B cell (primary cell): ENCODE results near the gene CDADC1. TPM values are rescaled to one million over a fixed set of nuclear protein-coding genes. Genes with fewer than 3 reads are reported as not detected.
"Not testable (repeated sequence)": the region's sequence is repeated elsewhere in the genome, so short reads cannot be mapped to it uniquely, and the experiment has no call there.

ENCODE experiments used
- ATAC-seq: fragments of 200-7000 bp; cut with Tn5 transposase; one replicate; pipeline ENCODE4 v1.10.0; 2021; ENCODE audit warnings: low read depth, mild to moderate bottlenecking, moderate number of reproducible peaks, moderate library complexity
- CTCF ChIA-PET: fragments of 350-600 bp; sonication (Branson Sonifier 250); formaldehyde crosslinking; loops from one replicate; lab custom pipeline; 2021; ENCODE audit warnings: antibody characterized with exemption, inconsistent platforms; lab: Charles Lee
- POLR2A ChIA-PET: fragments of 350-600 bp; sonication (Branson Sonifier 250); formaldehyde crosslinking; loops from one replicate; lab custom pipeline; 2021; ENCODE audit warnings: antibody characterized with exemption; lab: Charles Lee
- DNase-seq: peaks from one replicate; pipeline ENCODE4 v3.0.0; 2013
- H2AFZ ChIP-seq: 2 replicates; pipeline ENCODE4 v1.6.1; 2012; ENCODE audit warnings: mild to moderate bottlenecking, low read depth, low read length; ENCODE audit not compliant: insufficient read depth, poor library complexity, severe bottlenecking
- H3K27ac ChIP-seq, 2 donors: 1 replicate in 1 of 2; 2 replicates in 1 of 2; pipeline ENCODE4 v1.5.1; 2012 to 2013; ENCODE audit warnings: low read length in 2 of 2, mild to moderate bottlenecking in 2 of 2, moderate library complexity in 1 of 2
- H3K27me3 ChIP-seq, 4 experiments: fragments of 200-600 bp in 1 of 4; sonication (generic) in 1 of 4; replicated peaks in 1 of 4; 1 replicate in 2 of 4; 2 replicates in 2 of 4; pipeline versions ENCODE4 v1.6.1 to v1.7.0; 2013 to 2016; ENCODE audit warnings: low read length in 3 of 4, mild to moderate bottlenecking in 2 of 4, mixed read lengths in 1 of 4, moderate library complexity in 1 of 4; ENCODE audit not compliant: insufficient read depth in 4 of 4, control insufficient read depth in 3 of 4; ENCODE audit errors: control extremely low read depth in 1 of 4
- H3K36me3 ChIP-seq, 2 experiments: replicated peaks in 1 of 2; 1 replicate in 1 of 2; 2 replicates in 1 of 2; pipeline versions ENCODE4 v1.6.1 to v1.7.1; 2013; ENCODE audit warnings: low read length in 1 of 2; ENCODE audit not compliant: insufficient read depth in 2 of 2, control insufficient read depth in 1 of 2; ENCODE audit errors: control extremely low read depth in 1 of 2, extremely low read depth in 1 of 2
- H3K4me1 ChIP-seq, 2 donors: fragments of 200-600 bp in 1 of 2; sonication (generic) in 1 of 2; 1 replicate in 1 of 2; 2 replicates in 1 of 2; pipeline versions ENCODE4 v1.5.1 to v1.6.1; 2013 to 2017; ENCODE audit warnings: low read length in 2 of 2; ENCODE audit not compliant: control insufficient read depth in 2 of 2, insufficient read depth in 2 of 2
- H3K4me2 ChIP-seq: replicated peaks from 2 replicates; pipeline ENCODE3; 2012; ENCODE audit warnings: mild to moderate bottlenecking, low read depth, low read length; ENCODE audit not compliant: poor library complexity, severe bottlenecking
- H3K4me3 ChIP-seq, 5 experiments: fragments of 200-600 bp in 1 of 5; sonication (generic) in 1 of 5; 1 replicate in 3 of 5; 2 replicates in 2 of 5; pipeline versions ENCODE4 v1.5.1 to v1.7.0; 2011 to 2016; ENCODE audit warnings: low read length in 4 of 5, mild to moderate bottlenecking in 4 of 5, low read depth in 2 of 5, control low read depth in 1 of 5, moderate library complexity in 1 of 5; ENCODE audit not compliant: insufficient read depth in 1 of 5; ENCODE audit errors: control extremely low read depth in 1 of 5, extremely low read depth in 1 of 5
- H3K79me2 ChIP-seq: fragments of 200-600 bp; sonication (generic); one replicate; pipeline ENCODE4 v1.6.0; 2016; ENCODE audit warnings: low read length; ENCODE audit not compliant: control insufficient read depth, insufficient read depth
- H3K9ac ChIP-seq: fragments of 200-600 bp; sonication (generic); 2 replicates; pipeline ENCODE4 v1.6.1; 2017; ENCODE audit warnings: mild to moderate bottlenecking, low read length, moderate library complexity
- H3K9me3 ChIP-seq, 3 donors: one replicate each; pipeline versions ENCODE4 v1.6.1 to v1.7.1; 2013; ENCODE audit warnings: low read length in 2 of 3; ENCODE audit not compliant: control insufficient read depth in 2 of 3, insufficient read depth in 1 of 3; ENCODE audit errors: control extremely low read depth in 1 of 3
- H4K20me1 ChIP-seq: 2 replicates; pipeline ENCODE4 v1.6.0; 2012; ENCODE audit warnings: mild to moderate bottlenecking, low read length; ENCODE audit not compliant: insufficient read depth, control insufficient read depth, poor library complexity, severe bottlenecking
- H3K27ac Mint-ChIP-seq: one replicate; pipeline ENCODE4 v1.8.0; 2021; ENCODE audit warnings: mixed read lengths
- H3K27me3 Mint-ChIP-seq: one replicate; pipeline ENCODE4 v1.8.0; 2021; ENCODE audit warnings: mixed read lengths
- H3K4me1 Mint-ChIP-seq: one replicate; pipeline ENCODE4 v1.8.0; 2021; ENCODE audit warnings: mixed read lengths
- H3K4me3 Mint-ChIP-seq: one replicate; pipeline ENCODE4 v1.8.0; 2021; ENCODE audit warnings: mixed read lengths
- H3K9me3 Mint-ChIP-seq: one replicate; pipeline ENCODE4 v1.8.0; 2022; ENCODE audit warnings: mixed read lengths; ENCODE audit not compliant: insufficient read depth
- EZH2 ChIP-seq: IDR thresholded peaks from 2 replicates; pipeline ENCODE4 v1.6.1; 2012; ENCODE audit warnings: borderline replicate concordance, low read depth, mild to moderate bottlenecking, moderate library complexity, low read length; ENCODE audit not compliant: insufficient read depth, poor library complexity, severe bottlenecking
- WGBS: methylation state at CpG from one replicate; pipeline ENCODE4 v1.1.5; 2013; ENCODE audit warnings: missing lambda C conversion rate; ENCODE audit not compliant: insufficient coverage; 5-methylcytosine and 5-hydroxymethylcytosine counted together
- intact Hi-C: fragments of 100-400 bp; cut with micrococcal nuclease; formaldehyde crosslinking; loops from one replicate; pipeline ENCODE4 v1.10.0; 2022
- polyA plus RNA-seq: library from polyadenylated mRNA; depleted of rRNA; stranded (reverse); fragments of >200 nt; gene quantifications from 2 replicates; pipeline ENCODE4 v1.2.3, GENCODE V29; 2012
- total RNA-seq, 2 donors: library from RNA; stranded (reverse); fragments of 120-200 nt in 1 of 2; gene quantifications; 1 replicate in 1 of 2; 2 replicates in 1 of 2; pipeline versions ENCODE4 v1.2.3 to v1.2.4, GENCODE V29; 2013 to 2022
- TF ChIP-seq, protein P1 (sequence below): fragments of 200-600 bp; IDR thresholded peaks from one replicate; pipeline ENCODE4 v1.8.0; 2022; ENCODE audit warnings: antibody characterized with exemption, mild to moderate bottlenecking

The CDADC1 gene
- total and polyA plus RNA-seq, 2 donors (not counting 1 experiment from before 2014, with no cell fraction given): 3.0 to 14.5 TPM

DNA sequence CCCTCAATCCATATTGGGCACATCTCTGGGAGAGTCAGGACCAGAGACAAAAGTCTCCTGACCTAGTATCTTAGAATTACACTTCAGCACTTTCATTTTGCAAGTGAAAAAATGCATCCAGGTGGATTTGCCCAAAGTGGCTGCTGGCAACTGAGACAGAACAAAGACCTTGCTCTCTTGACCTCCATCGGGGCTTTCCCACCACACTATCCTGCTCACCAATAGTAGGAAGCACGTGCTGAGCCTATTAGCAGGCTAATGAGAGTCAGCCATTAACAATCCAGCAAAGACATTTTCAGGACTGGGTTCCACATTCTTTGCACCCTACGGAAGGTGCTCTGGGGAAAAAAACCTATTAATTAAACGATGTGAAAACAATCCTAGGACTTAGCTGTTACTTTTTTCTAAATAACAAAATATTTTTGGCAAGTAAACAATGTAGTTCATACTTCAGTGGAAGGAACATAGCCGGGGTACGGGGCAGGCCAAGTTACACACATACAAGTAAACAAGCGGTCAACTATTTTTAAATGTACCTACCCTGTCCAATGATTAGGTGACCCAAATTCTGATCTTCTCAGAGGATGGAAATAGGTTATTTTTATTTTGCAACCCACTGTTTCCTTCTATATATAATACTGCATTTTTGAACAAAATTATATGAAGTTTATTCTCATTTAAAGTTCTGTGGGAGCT lies 78.6 kb downstream of the CDADC1 start:
- Histone ChIP-seq H2AFZ (no peak overlapping the region), H3K4me1 (no peaks in the 10 kb centered on the region), H3K36me3 (no peaks in the 10 kb centered on the region), H3K27me3 (no peaks in the 10 kb centered on the region), H3K4me3 (no peak overlapping the region), H4K20me1 (no peaks in the 10 kb centered on the region), H3K27ac (no peak overlapping the region), H3K9me3 (no peaks in the 10 kb centered on the region), H3K79me2 (no peaks in the 10 kb centered on the region), H3K4me2 (no peak overlapping the region), H3K9ac (no peak overlapping the region)
- no peak for DNase-seq
- Mint-ChIP-seq H3K4me1 (peaks cover 3% of the 10 kb centered on the region), H3K27me3 (no peaks in the 10 kb centered on the region), H3K9me3 (no peaks in the 10 kb centered on the region), H3K27ac (no peak overlapping the region), H3K4me3 (no peak overlapping the region)
- 90% methylated on average over 2 of the region's 7 CpGs for WGBS
- ChIA-PET POLR2A (no interaction called here), CTCF (no interaction called here)
- intact Hi-C loops: no loop called here
- ATAC-seq: no peak
- no peak for TF ChIP-seq EZH2
- TF ChIP-seq, protein P1, sequence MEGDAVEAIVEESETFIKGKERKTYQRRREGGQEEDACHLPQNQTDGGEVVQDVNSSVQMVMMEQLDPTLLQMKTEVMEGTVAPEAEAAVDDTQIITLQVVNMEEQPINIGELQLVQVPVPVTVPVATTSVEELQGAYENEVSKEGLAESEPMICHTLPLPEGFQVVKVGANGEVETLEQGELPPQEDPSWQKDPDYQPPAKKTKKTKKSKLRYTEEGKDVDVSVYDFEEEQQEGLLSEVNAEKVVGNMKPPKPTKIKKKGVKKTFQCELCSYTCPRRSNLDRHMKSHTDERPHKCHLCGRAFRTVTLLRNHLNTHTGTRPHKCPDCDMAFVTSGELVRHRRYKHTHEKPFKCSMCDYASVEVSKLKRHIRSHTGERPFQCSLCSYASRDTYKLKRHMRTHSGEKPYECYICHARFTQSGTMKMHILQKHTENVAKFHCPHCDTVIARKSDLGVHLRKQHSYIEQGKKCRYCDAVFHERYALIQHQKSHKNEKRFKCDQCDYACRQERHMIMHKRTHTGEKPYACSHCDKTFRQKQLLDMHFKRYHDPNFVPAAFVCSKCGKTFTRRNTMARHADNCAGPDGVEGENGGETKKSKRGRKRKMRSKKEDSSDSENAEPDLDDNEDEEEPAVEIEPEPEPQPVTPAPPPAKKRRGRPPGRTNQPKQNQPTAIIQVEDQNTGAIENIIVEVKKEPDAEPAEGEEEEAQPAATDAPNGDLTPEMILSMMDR: no peak

DNA sequence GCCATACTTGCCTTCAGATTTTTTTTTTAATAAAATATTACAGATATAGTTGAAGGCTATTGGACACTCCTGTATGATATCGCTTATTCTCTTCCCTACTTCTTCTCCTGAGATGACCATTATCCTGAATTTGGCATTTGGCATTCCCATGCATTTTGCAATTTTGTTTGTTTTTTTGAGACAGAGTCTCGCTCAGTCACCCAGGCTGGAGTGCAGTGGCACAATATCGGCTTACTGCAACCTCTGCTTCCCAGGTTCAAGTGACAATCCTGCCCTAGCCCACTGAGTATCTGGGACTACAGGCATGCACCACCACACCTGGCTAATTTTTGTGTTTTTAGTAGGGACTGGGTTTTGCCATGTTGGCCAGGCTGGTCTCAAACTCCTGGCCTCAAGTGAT lies 79.4 kb downstream of the CDADC1 start:
- H3K9me3 ChIP-seq, H3K4me1 ChIP-seq, intact Hi-C loops, H3K27ac ChIP-seq, H3K4me3 Mint-ChIP-seq, CTCF ChIA-PET, H3K79me2 ChIP-seq, ATAC-seq, H2AFZ ChIP-seq, DNase-seq, H3K27ac Mint-ChIP-seq, POLR2A ChIA-PET, H3K9ac ChIP-seq, H3K36me3 ChIP-seq, H3K4me3 ChIP-seq, H3K4me2 ChIP-seq, H3K9me3 Mint-ChIP-seq, H3K27me3 Mint-ChIP-seq, H3K27me3 ChIP-seq, H3K4me1 Mint-ChIP-seq, H4K20me1 ChIP-seq: not testable (repeated sequence)
- WGBS: 94% methylated on average over 2 of the region's 3 CpGs
